ENCODE results near the gene RITA1. TPM values are rescaled to one million over a fixed set of nuclear protein-coding genes. Genes with fewer than 3 reads are reported as not detected.
A peak's percentile ranks its signal among the peaks of the same experiment; 100 is the strongest.

The RITA1 gene
- total RNA-seq, 2 donors from 2014 or later = 14.2 to 23.9 TPM

DNA sequence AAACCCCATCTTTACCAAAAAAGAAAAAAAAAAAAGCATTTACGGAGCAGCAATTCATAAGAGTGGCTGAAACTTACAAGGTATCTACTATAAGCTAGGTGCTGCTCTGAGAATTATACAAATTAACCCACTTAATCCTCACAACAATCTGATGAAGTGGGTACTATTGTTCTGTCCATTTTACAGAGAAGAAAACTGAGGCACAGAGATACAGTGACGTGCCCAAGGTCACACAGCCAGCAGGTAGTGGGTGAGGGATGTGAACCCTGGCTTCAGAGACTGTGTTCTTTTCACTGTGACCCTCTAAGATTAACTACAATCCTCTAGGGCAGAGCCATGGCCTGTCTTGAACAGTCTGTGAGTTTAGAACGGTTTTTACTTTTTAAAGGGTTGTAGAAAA is 3.5 kb upstream of the RITA1 start:
- Mint-ChIP-seq H3K36me3 (ENCODE audit: low read depth) (peaks cover 70% of the 10 kb centered on the region), H3K9me3 (no peaks in the 10 kb centered on the region), H3K27me3 (no peaks in the 10 kb centered on the region), H3K4me1 (peaks cover 12% of the 10 kb centered on the region), H3K27ac (no peak overlapping the region), H3K4me3 (no peak overlapping the region)
- ATAC-seq (replicated peaks) = no peak

DNA sequence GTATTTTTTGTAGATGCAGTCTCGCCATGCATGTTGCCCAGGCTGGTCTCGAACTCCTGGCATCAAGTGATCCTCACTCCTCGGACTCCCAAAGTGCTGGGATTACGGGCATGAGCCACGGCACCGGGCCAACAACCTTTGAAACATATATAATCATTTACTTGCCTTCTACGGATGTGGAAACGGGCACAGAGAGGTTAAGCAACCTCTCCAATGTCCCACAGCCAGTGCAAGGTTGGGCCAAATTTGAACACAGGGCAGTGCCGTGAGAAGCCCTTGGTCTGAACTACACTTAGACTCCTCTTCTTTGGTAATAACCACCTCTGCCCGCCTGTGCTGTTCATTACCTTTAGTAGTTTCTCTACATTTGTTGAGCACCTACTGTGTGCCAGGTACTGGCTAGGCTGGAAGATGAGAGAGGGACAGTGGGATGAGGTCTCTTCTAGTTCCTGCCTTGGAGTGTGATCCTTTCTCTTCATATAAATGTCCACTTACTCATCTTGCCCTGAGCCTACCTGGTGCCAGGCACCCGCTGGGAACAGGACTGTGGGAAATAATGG is 2.4 kb upstream of the RITA1 start:
- Mint-ChIP-seq H3K9me3 (no peaks in the 10 kb centered on the region), H3K4me3 (peak overlapping the region; percentile 93), H3K36me3 (ENCODE audit: low read depth) (peaks cover 66% of the 10 kb centered on the region), H3K4me1 (peaks cover 15% of the 10 kb centered on the region), H3K27me3 (no peaks in the 10 kb centered on the region), H3K27ac (peak overlapping the region; percentile 92)
- ATAC-seq (replicated peaks) = no peak

DNA sequence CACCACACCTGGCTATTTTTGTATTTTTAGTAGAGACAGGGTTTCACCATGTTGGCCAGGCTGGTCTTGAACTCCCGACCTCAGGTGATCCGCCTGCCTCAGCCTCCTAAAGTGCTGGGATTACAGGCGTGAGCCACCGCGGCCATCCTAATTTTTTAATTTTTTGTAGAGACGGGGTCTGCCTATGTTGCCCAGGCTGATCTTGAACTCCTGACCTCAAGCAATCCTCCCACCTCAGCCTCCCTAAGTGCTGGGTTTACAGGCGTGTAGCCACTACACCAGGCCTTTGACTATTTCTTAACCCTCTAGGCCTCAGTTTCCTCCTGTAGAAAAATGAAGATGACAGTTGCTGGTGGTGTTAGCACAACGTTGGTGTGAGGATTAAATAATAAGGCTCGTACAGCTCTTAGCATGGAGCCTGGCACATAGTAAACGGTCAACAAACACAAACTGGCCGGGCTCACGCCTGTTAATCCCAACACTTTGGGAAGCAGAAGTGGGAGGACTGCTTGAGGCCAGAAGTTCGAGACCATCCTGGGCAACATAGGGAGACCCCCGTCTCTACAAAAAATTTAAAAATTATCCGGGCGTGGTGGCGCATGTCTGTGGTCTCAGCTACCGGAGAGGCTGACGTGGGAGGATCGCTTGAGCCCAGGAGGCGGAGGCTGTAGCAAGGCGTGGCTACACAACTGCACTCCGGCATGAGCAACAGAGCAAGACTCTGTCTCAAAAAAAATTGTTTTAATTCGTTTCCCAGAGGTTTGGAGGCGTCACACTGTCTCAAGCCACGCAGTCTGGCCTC is 1.2 kb upstream of the RITA1 start:
- peak overlapping the region; percentile 92 for H3K27ac Mint-ChIP-seq
- H3K4me3 Mint-ChIP-seq = peak overlapping the region; percentile 93
- H3K27me3 Mint-ChIP-seq = no peaks in the 10 kb centered on the region
- ATAC-seq (replicated peaks) = peak; percentile 72
- peaks cover 15% of the 10 kb centered on the region for H3K4me1 Mint-ChIP-seq
- H3K36me3 Mint-ChIP-seq (ENCODE audit: low read depth) = peaks cover 65% of the 10 kb centered on the region
- H3K9me3 Mint-ChIP-seq = no peaks in the 10 kb centered on the region

DNA sequence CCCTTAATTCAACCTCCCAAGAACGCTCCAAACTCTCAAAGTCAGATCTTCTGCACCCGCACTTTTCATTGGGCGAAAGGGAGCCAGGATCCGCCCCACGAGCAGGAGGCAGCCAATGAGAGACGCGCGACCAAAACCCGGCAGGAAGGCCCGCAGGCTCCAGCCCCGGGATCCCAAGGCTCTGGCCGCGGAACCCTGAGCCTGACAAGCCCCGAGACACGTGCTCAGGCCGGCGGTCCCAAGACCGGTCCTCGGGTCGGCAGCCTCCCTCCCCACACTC is 681 bp upstream of the RITA1 start:
- peak overlapping the region; percentile 93 for H3K4me3 Mint-ChIP-seq
- H3K27ac Mint-ChIP-seq = peak overlapping the region; percentile 92
- no peaks in the 10 kb centered on the region for H3K9me3 Mint-ChIP-seq
- H3K36me3 Mint-ChIP-seq (ENCODE audit: low read depth) = peaks cover 63% of the 10 kb centered on the region
- H3K27me3 Mint-ChIP-seq = no peaks in the 10 kb centered on the region
- H3K4me1 Mint-ChIP-seq = peaks cover 15% of the 10 kb centered on the region
- ATAC-seq (replicated peaks) = peak; percentile 91

DNA sequence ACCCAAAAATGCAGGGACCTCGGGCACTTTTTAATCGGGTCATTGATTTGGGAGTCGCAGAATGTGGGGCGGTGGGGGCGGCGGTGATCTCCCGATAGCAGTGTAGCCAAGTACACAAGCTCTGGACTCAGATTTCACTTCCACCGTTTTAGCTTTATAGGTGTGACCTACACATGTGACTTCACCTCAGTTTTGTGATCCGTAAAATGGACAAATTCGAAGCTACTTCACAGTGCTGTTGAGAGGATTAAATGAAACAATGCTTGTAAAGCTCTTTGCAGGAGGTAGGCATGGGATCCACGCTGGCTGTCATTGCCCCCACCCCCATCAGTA is 478 bp downstream of the RITA1 start:
- no peaks in the 10 kb centered on the region for H3K9me3 Mint-ChIP-seq
- no peaks in the 10 kb centered on the region for H3K27me3 Mint-ChIP-seq
- peaks cover 63% of the 10 kb centered on the region for H3K36me3 Mint-ChIP-seq (ENCODE audit: low read depth)
- ATAC-seq (replicated peaks) = no peak
- peak overlapping the region; percentile 93 for H3K4me3 Mint-ChIP-seq
- peaks cover 15% of the 10 kb centered on the region for H3K4me1 Mint-ChIP-seq
- H3K27ac Mint-ChIP-seq = peak overlapping the region; percentile 92

DNA sequence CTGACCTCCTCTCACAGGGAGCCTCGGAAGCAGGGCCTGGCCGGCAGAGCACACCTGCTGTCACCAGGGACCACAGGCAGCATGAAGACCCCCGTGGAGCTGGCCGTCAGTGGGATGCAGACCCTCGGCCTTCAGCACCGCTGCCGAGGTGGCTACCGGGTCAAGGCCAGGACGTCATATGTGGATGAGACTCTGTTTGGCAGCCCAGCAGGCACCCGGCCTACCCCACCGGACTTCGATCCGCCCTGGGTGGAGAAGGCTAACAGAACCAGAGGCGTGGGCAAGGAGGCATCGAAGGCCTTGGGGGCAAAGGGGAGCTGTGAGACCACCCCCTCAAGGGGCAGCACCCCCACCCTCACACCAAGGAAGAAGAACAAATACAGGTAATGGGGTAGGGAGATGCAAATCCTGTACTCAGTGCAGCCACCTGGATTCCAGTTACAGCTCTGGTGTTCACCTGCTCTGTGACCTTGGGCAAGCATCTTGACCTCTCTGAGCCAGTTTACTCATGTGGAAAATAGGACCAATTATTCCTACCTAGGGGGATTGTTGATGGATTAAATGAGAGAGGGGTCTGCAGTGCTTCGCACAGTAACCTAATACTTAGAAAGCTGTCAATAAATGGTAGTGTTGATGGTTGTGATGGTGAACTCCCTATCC is 1.3 kb downstream of the RITA1 start:
- no peaks in the 10 kb centered on the region for H3K27me3 Mint-ChIP-seq
- peaks cover 62% of the 10 kb centered on the region for H3K36me3 Mint-ChIP-seq (ENCODE audit: low read depth)
- no peak for ATAC-seq (replicated peaks)
- peak overlapping the region; percentile 92 for H3K27ac Mint-ChIP-seq
- peak overlapping the region; percentile 93 for H3K4me3 Mint-ChIP-seq
- H3K4me1 Mint-ChIP-seq = peaks cover 15% of the 10 kb centered on the region
- H3K9me3 Mint-ChIP-seq = no peaks in the 10 kb centered on the region

DNA sequence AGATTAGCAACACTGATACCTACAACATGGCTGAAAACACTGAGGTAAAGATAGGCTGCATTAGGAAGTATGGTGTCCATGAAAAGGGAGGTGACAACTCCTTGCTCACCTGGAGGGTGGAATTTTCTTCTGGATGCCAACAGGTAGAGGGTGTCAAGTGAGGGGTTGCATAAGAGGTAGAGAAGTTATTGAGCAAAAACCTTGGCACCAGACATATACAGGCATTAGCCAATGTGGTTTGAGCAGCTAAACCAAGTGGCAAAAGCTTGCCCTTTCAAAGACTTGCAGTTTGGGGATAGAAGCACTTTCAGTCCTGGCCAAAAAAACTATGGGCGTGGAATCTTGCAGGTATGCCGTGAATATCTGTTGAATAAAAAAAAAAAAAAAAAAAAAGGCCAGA is 3.8 kb downstream of the RITA1 start:
- peaks cover 11% of the 10 kb centered on the region for H3K4me1 Mint-ChIP-seq
- H3K27me3 Mint-ChIP-seq = no peaks in the 10 kb centered on the region
- no peak overlapping the region for H3K4me3 Mint-ChIP-seq
- H3K9me3 Mint-ChIP-seq = no peaks in the 10 kb centered on the region
- no peak for ATAC-seq (replicated peaks)
- H3K36me3 Mint-ChIP-seq (ENCODE audit: low read depth) = peaks cover 50% of the 10 kb centered on the region
- no peak overlapping the region for H3K27ac Mint-ChIP-seq

DNA sequence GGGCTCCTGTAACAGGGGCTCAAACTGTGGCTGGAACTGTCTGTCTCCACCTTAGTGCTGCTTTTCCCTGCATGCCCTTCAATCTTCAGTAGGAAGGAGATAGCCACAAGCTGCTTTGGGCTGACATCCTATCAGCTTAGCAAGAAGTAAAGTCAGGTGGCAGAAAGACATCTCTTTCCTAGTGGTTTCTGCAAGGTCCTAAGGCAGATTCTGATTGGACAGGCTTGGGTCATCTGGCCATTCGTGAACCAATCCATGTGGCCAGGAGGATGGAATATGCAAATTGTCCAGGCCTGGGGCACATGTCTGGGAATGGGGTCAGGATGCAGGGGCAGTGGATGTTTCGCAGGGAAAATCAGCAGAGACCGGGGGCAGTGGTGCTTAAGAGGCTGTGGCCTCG is 5.2 kb downstream of the RITA1 start:
- H3K27me3 Mint-ChIP-seq = no peaks in the 10 kb centered on the region
- peaks cover 50% of the 10 kb centered on the region for H3K36me3 Mint-ChIP-seq (ENCODE audit: low read depth)
- no peak overlapping the region for H3K27ac Mint-ChIP-seq
- no peak overlapping the region for H3K4me3 Mint-ChIP-seq
- no peaks in the 10 kb centered on the region for H3K9me3 Mint-ChIP-seq
- no peak for ATAC-seq (replicated peaks)
- H3K4me1 Mint-ChIP-seq = peaks cover 11% of the 10 kb centered on the region

DNA sequence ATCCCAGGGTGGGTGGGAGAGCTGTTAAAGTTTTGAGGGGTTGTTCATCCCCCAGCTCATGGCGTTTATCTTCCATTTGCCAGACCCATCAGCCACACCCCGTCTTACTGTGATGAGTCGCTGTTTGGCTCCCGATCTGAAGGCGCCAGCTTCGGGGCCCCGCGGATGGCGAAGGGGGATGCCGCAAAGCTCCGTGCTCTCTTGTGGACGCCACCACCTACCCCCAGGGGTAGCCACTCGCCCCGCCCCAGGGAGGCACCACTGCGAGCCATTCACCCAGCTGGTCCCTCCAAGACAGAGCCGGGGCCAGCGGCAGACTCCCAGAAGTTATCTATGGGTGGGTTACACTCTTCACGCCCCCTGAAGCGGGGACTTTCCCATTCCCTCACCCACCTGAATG is 5.7 kb downstream of the RITA1 start:
- Mint-ChIP-seq H3K27ac (no peak overlapping the region), H3K36me3 (ENCODE audit: low read depth) (peaks cover 50% of the 10 kb centered on the region), H3K4me3 (no peak overlapping the region), H3K9me3 (no peaks in the 10 kb centered on the region), H3K4me1 (peaks cover 10% of the 10 kb centered on the region), H3K27me3 (no peaks in the 10 kb centered on the region)
- no peak for ATAC-seq (replicated peaks)

DNA sequence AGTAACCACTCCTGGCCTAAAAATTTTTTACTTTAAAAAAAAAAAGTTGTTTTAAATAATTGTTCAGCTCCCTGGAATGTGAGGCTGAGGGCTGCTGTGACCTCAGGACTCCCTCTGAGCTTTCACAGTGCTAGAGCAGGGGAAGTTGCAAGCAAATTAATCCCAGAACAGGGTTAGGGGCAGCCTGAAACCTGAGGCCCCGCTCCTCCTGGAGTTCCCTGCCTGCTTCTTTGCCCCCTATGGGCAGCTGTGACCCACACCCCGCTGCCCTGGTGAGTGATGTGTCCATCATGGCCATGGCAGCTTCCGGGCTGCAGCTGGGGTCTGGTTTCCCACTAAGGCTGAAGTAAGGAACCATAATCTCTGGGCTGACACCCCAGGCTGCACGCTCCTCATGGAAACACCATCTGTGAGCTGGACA is 9.5 kb downstream of the RITA1 start:
- no peaks in the 10 kb centered on the region for H3K27me3 Mint-ChIP-seq
- no peaks in the 10 kb centered on the region for H3K9me3 Mint-ChIP-seq
- no peak for ATAC-seq (replicated peaks)
- no peak overlapping the region for H3K27ac Mint-ChIP-seq
- H3K4me3 Mint-ChIP-seq = no peak overlapping the region
- H3K36me3 Mint-ChIP-seq (ENCODE audit: low read depth) = peaks cover 26% of the 10 kb centered on the region
- no peaks in the 10 kb centered on the region for H3K4me1 Mint-ChIP-seq

DNA sequence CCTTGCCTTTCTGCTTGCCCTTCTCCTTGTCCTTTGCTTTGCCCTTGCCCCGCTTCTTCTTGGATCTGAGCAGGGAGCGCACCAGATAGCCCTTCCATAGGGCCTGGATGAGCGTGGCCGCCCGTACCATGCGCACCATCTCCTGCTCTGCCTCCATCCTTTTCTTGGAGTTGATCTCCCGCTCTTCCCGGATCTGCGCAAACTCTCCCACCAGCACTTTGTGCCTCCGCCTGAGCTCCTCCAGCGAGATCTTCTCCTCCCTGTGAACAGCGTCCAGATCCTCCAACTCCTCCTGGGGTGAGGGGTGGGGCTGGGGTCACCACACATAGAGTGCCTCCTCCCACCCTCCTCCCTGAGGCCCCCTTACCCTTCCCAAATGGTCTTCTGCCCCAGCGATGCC is 10.1 kb downstream of the RITA1 start:
- no peak overlapping the region for H3K27ac Mint-ChIP-seq
- no peaks in the 10 kb centered on the region for H3K27me3 Mint-ChIP-seq
- H3K9me3 Mint-ChIP-seq = no peaks in the 10 kb centered on the region
- H3K4me3 Mint-ChIP-seq = no peak overlapping the region
- H3K4me1 Mint-ChIP-seq = no peaks in the 10 kb centered on the region
- no peak for ATAC-seq (replicated peaks)
- H3K36me3 Mint-ChIP-seq (ENCODE audit: low read depth) = peaks cover 19% of the 10 kb centered on the region

DNA sequence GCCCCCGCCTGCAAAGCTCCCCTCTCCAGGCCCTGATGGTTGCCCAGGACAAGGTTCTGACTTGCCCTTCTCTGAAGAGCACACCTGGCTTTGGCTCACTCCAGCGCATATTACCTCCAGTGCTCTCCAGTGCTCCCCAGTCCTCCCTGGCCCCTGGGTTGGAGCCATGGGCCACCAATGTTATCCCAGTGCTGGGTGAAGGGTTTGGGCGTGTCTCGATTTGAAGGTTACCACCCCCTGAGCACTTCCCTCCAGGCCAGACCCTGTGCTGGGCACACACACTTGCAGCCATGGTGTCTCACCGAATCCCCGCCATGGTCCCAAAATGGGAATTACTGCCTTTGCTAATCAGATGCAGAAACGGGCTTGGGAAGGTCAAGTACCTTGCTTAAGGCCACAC is 11.1 kb downstream of the RITA1 start:
- H3K4me1 Mint-ChIP-seq = no peaks in the 10 kb centered on the region
- peaks cover 10% of the 10 kb centered on the region for H3K36me3 Mint-ChIP-seq (ENCODE audit: low read depth)
- no peaks in the 10 kb centered on the region for H3K27me3 Mint-ChIP-seq
- no peak overlapping the region for H3K27ac Mint-ChIP-seq
- H3K4me3 Mint-ChIP-seq = no peak overlapping the region
- peak; percentile 28 for ATAC-seq (replicated peaks)
- H3K9me3 Mint-ChIP-seq = no peaks in the 10 kb centered on the region

DNA sequence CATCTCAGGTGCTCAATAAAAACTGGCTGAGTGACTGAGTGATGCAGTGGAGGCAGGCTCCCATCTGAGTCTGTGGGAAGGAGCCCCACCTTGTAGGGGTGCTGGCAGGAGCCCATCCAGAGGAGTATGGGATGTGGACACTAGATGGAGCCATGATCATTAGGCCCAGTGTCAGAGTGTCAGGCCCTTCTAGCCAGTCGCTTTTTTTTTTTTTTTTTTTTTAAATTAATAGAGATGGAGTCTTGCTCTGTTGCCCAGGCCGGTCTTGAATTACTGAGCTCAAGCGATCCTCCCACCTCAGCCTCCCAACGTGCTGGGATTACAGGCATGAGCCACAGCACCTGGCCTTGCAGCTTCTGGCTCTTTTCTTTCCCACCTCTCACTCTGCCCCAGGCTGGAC is 11.5 kb downstream of the RITA1 start:
- no peaks in the 10 kb centered on the region for H3K9me3 Mint-ChIP-seq
- H3K4me1 Mint-ChIP-seq = no peaks in the 10 kb centered on the region
- H3K27me3 Mint-ChIP-seq = no peaks in the 10 kb centered on the region

DNA sequence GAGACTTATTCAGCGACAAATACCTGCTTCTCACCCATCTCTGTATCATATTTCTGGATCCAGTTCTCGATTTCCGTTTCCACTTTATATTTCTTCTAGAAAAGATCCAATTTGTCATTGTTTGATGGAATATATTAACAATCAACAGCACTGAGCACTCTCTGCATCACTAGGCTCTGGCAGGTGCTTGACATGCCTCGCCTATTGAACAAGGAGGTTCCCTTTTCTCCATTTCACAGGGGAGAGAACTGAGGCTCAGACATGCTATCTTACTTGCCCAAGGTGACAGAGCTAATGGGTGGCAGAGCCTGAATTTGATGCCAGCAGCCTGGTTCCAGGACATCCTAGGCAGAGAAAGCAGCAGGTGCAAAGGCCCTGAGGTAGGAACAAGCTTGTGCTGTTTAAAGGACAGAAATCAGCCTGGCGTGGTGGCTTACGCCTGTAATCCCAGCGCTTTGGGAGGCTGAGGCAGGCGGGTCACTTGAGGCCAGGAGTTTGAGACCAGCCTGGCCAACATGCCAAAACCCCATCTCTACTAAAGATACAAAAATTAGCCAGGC is 12.1 kb downstream of the RITA1 start:
- H3K36me3 Mint-ChIP-seq (ENCODE audit: low read depth) = peaks cover under 1% of the 10 kb centered on the region
- no peak overlapping the region for H3K27ac Mint-ChIP-seq
- H3K9me3 Mint-ChIP-seq = no peaks in the 10 kb centered on the region

More for the DNA sequence above, 11.5 kb downstream of the RITA1 start:
- peaks cover 6% of the 10 kb centered on the region for H3K36me3 Mint-ChIP-seq (ENCODE audit: low read depth)
- no peak overlapping the region for H3K4me3 Mint-ChIP-seq
- ATAC-seq (replicated peaks) = peak; percentile 97
- no peak overlapping the region for H3K27ac Mint-ChIP-seq

DNA sequence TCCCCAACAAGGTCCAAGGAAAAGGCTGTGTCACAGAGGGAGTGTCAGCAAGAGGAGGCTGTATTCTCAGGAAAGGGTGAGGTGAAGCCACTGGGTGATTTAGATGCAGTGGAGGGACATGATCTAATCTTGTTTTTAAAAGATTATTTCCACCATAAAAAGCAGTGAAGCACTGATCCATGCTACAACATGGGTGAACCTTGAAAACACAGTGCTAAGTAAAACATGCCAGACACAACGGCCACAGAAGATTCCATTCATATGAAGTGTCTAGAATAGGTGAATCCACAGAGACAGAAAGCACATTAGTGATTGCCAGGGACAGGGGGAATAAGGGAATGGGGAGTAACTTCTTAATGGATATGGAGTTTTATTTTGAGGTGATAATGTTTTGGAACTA is 12.8 kb downstream of the RITA1 start:
- H3K27me3 Mint-ChIP-seq = no peaks in the 10 kb centered on the region
- H3K9me3 Mint-ChIP-seq = no peaks in the 10 kb centered on the region
- H3K27ac Mint-ChIP-seq = no peak overlapping the region
- H3K36me3 Mint-ChIP-seq (ENCODE audit: low read depth) = no peaks in the 10 kb centered on the region
- no peak for ATAC-seq (replicated peaks)
- no peaks in the 10 kb centered on the region for H3K4me1 Mint-ChIP-seq
- H3K4me3 Mint-ChIP-seq = no peak overlapping the region

More for the DNA sequence above, 12.1 kb downstream of the RITA1 start:
- no peak overlapping the region for H3K4me3 Mint-ChIP-seq
- ATAC-seq (replicated peaks) = no peak
- H3K27me3 Mint-ChIP-seq = no peaks in the 10 kb centered on the region
- H3K4me1 Mint-ChIP-seq = no peaks in the 10 kb centered on the region
